Stomach (tissue), 4 donors: ENCODE measurements around the gene FNDC8.

Source experiments
- CTCF ChIP-seq, 7 experiments: fragments of 450-650 bp in 4 of 7; fragments of 200-600 bp in 3 of 7; sonication (generic) in 3 of 7; IDR thresholded peaks; one replicate each; pipeline ENCODE4 v1.5.1; 2016 to 2019; ENCODE audit warnings: antibody characterized with exemption in 7 of 7, control low read depth in 2 of 7, mild to moderate bottlenecking in 1 of 7
- EP300 ChIP-seq: sonication (generic); formaldehyde crosslinking; IDR thresholded peaks from one replicate; pipeline ENCODE4 v1.6.1; 2017; ENCODE audit warnings: antibody characterized with exemption
- POLR2A ChIP-seq, 4 donors: fragments of 450-650 bp; IDR thresholded peaks; one replicate each; pipeline ENCODE4 v1.6.1; 2016; ENCODE audit warnings: antibody characterized with exemption in 4 of 4, control low read depth in 2 of 4, mild to moderate bottlenecking in 1 of 4, moderate library complexity in 1 of 4

GRCh38 chr17:35160354-35161201 lies 39.2 kb downstream of the FNDC8 start:
- TF ChIP-seq CTCF (IDR thresholded peaks at IDR 0.05), result no peak
- no peak for TF ChIP-seq EP300
- TF ChIP-seq POLR2A (IDR thresholded peaks at IDR 0.05), result no peak
